H1 (cell line): ENCODE measurements around the gene BTN2A1. TPM values are rescaled to one million over a fixed set of nuclear protein-coding genes. Genes with fewer than 3 reads are reported as not detected.
A peak's percentile ranks its signal among the peaks of the same experiment; 100 is the strongest.

Source experiments
- CTCF ChIA-PET: fragments of 300-600 bp; sonication (Branson Sonifier 250); formaldehyde crosslinking; loops from one replicate; lab custom pipeline; 2021; ENCODE audit not compliant: partially characterized antibody; lab: Charles Lee
- POLR2A ChIA-PET: fragments of 300-600 bp; sonication (Branson Sonifier 250); formaldehyde crosslinking; loops from one replicate; lab custom pipeline; 2021; ENCODE audit warnings: inconsistent platforms; ENCODE audit not compliant: partially characterized antibody; lab: Charles Lee
- DNase-seq, 2 experiments: peaks; one replicate each; pipeline versions ENCODE4 v3.0.0 to v3.0.0-alpha.2; 2010 to 2022; ENCODE audit warnings: low spot score in 2 of 2, low read depth in 1 of 2, mixed read lengths in 1 of 2
- FAIRE-seq: peaks from 2 replicates; lab custom pipeline; 2011; peaks lifted over from hg19 to GRCh38; lab: Jason Lieb, UNC
- H2AFZ ChIP-seq: 2 replicates; pipeline ENCODE4 v1.8.1; 2012; ENCODE audit warnings: low read length, inconsistent platforms
- H2AK5ac ChIP-seq: 2 replicates; pipeline ENCODE4 v1.6.1; 2013; ENCODE audit warnings: low read depth, low read length
- H2BK120ac ChIP-seq: replicated peaks from 2 replicates; pipeline ENCODE3; 2013; ENCODE audit warnings: low read depth, low read length, inconsistent platforms
- H2BK12ac ChIP-seq: 2 replicates; pipeline ENCODE4 v1.6.1; 2013; ENCODE audit warnings: low read depth, low read length
- H2BK15ac ChIP-seq: 2 replicates; pipeline ENCODE4 v1.6.1; 2013; ENCODE audit warnings: low read length
- H2BK20ac ChIP-seq: 2 replicates; pipeline ENCODE4 v1.6.1; 2013; ENCODE audit warnings: low read length
- H2BK5ac ChIP-seq: 2 replicates; pipeline ENCODE4 v1.6.1; 2013; ENCODE audit warnings: low read depth, low read length
- H3K14ac ChIP-seq: 2 replicates; pipeline ENCODE4 v1.6.1; 2013; ENCODE audit warnings: inconsistent platforms; ENCODE audit not compliant: insufficient read length
- H3K18ac ChIP-seq: 2 replicates; pipeline ENCODE4 v1.6.1; 2013; ENCODE audit warnings: low read length; ENCODE audit errors: extremely low read depth
- H3K23ac ChIP-seq: 2 replicates; pipeline ENCODE4 v1.6.1; 2013; ENCODE audit warnings: inconsistent platforms; ENCODE audit not compliant: insufficient read length
- H3K23me2 ChIP-seq: 2 replicates; pipeline ENCODE4 v1.6.1; 2013; ENCODE audit warnings: low read depth, low read length
- H3K27ac ChIP-seq: 2 replicates; pipeline ENCODE4 v1.6.1; 2011; ENCODE audit warnings: low read depth, low read length, inconsistent platforms
- H3K27me3 ChIP-seq, 4 experiments: replicated peaks in 1 of 4; 1 replicate in 1 of 4; 2 replicates in 3 of 4; pipeline versions ENCODE4 v1.6.1 to v1.8.1; 2011 to 2013; ENCODE audit warnings: low read length in 3 of 4, mild to moderate bottlenecking in 3 of 4, inconsistent platforms in 2 of 4, mixed read lengths in 2 of 4, moderate library complexity in 1 of 4; ENCODE audit not compliant: control insufficient read depth in 3 of 4, insufficient read depth in 3 of 4; ENCODE audit errors: extremely low read depth in 1 of 4
- H3K36me3 ChIP-seq, 4 experiments: 2 replicates each; pipeline versions ENCODE4 v1.6.1 to v1.8.1; 2011 to 2013; ENCODE audit warnings: mild to moderate bottlenecking in 4 of 4, low read length in 3 of 4, moderate library complexity in 2 of 4, control low read depth in 1 of 4, inconsistent platforms in 1 of 4; ENCODE audit not compliant: insufficient read depth in 4 of 4, control insufficient read depth in 2 of 4
- H3K4ac ChIP-seq: replicated peaks from 2 replicates; pipeline ENCODE3; 2013; ENCODE audit warnings: low read length, low read depth, mixed read lengths, inconsistent platforms; ENCODE audit not compliant: insufficient read length
- H3K4me1 ChIP-seq, 4 experiments: replicated peaks in 1 of 4; 1 replicate in 1 of 4; 2 replicates in 3 of 4; pipeline versions ENCODE4 v1.6.1 to v1.8.1; 2011 to 2013; ENCODE audit warnings: low read length in 3 of 4, inconsistent platforms in 2 of 4, mixed read lengths in 1 of 4; ENCODE audit not compliant: insufficient read depth in 4 of 4, control insufficient read depth in 3 of 4
- H3K4me2 ChIP-seq, 2 experiments: 2 replicates each; pipeline versions ENCODE4 v1.6.1 to v1.8.1; 2011 to 2013; ENCODE audit warnings: low read depth in 2 of 2, low read length in 2 of 2, control low read depth in 1 of 2, inconsistent platforms in 1 of 2, mild to moderate bottlenecking in 1 of 2; ENCODE audit not compliant: insufficient read depth in 1 of 2
- H3K4me3 ChIP-seq, 4 experiments: fragments of 200-600, 300-600 bp in 1 of 4; sonication (generic), shearing (Covaris generic), sonication (Bioruptor Twin) in 1 of 4; 2 replicates each; pipeline versions ENCODE4 v1.5.1 to v1.8.1; 2011 to 2016; ENCODE audit warnings: low read length in 4 of 4, low read depth in 3 of 4, control low read depth in 2 of 4, inconsistent platforms in 2 of 4, mild to moderate bottlenecking in 2 of 4, mixed read lengths in 1 of 4, moderate library complexity in 1 of 4; ENCODE audit not compliant: insufficient read depth in 2 of 4; ENCODE audit errors: extremely low read depth in 1 of 4
- H3K56ac ChIP-seq: replicated peaks from 2 replicates; pipeline ENCODE3; 2013; ENCODE audit warnings: low read depth, mild to moderate bottlenecking, mixed read lengths, low read length, inconsistent platforms; ENCODE audit not compliant: insufficient read length
- H3K79me1 ChIP-seq: 2 replicates; pipeline ENCODE4 v1.6.1; 2013; ENCODE audit warnings: low read depth, low read length, control low read depth
- H3K79me2 ChIP-seq, 2 experiments: 2 replicates each; pipeline versions ENCODE4 v1.6.1 to v1.8.1; 2012 to 2013; ENCODE audit warnings: low read length in 2 of 2, mild to moderate bottlenecking in 2 of 2, inconsistent platforms in 1 of 2; ENCODE audit not compliant: insufficient read depth in 2 of 2, control insufficient read depth in 1 of 2
- H3K9ac ChIP-seq, 4 experiments: replicated peaks in 1 of 4; 1 replicate in 1 of 4; 2 replicates in 3 of 4; pipeline versions ENCODE4 v1.6.1 to v1.8.1; 2011 to 2013; ENCODE audit warnings: low read depth in 3 of 4, low read length in 3 of 4, control low read depth in 2 of 4, mild to moderate bottlenecking in 2 of 4, moderate library complexity in 2 of 4, inconsistent platforms in 1 of 4; ENCODE audit errors: extremely low read depth in 1 of 4
- H3K9me3 ChIP-seq, 2 experiments: 2 replicates each; pipeline versions ENCODE4 v1.6.1 to v1.8.1; 2012 to 2013; ENCODE audit warnings: mild to moderate bottlenecking in 2 of 2, moderate library complexity in 2 of 2, control low read depth in 1 of 2, inconsistent platforms in 1 of 2, low read depth in 1 of 2, low read length in 1 of 2, mixed read lengths in 1 of 2; ENCODE audit not compliant: insufficient read depth in 2 of 2
- H4K20me1 ChIP-seq, 2 experiments: replicated peaks in 1 of 2; 2 replicates each; pipeline versions ENCODE3 to v1.8.1; 2011 to 2013; ENCODE audit warnings: inconsistent platforms in 2 of 2, low read length in 2 of 2, mild to moderate bottlenecking in 1 of 2; ENCODE audit not compliant: insufficient read depth in 2 of 2, control insufficient read depth in 1 of 2
- H4K5ac ChIP-seq: 2 replicates; pipeline ENCODE4 v1.6.1; 2013; ENCODE audit warnings: low read length, low read depth, mixed read lengths, inconsistent platforms; ENCODE audit not compliant: insufficient read length
- H4K8ac ChIP-seq: 2 replicates; pipeline ENCODE4 v1.8.0; 2013; ENCODE audit warnings: mild to moderate bottlenecking, moderate library complexity, low read length, inconsistent platforms; ENCODE audit not compliant: insufficient read depth; ENCODE audit errors: extremely low read depth
- H4K91ac ChIP-seq: replicated peaks from 2 replicates; pipeline ENCODE3; 2013; ENCODE audit warnings: low read length, mixed read lengths, inconsistent platforms; ENCODE audit not compliant: insufficient read length
- JUN ChIP-seq: IDR thresholded peaks from 2 replicates; pipeline ENCODE4 v1.6.1; 2011; ENCODE audit warnings: low read depth, mild to moderate bottlenecking, improper control_type of control experiment, low read length
- RNF2 ChIP-seq: fragments of 200-900, 300-1000 bp; sonication (generic); IDR thresholded peaks from 2 replicates; pipeline ENCODE4 v1.7.1; 2016; ENCODE audit warnings: borderline replicate concordance, low read depth, mild to moderate bottlenecking, antibody characterized with exemption, low read length; ENCODE audit not compliant: poor library complexity, severe bottlenecking; ENCODE audit errors: missing control alignments
- SIN3A ChIP-seq, 2 experiments: IDR thresholded peaks in 1 of 2; conservative IDR thresholded peaks in 1 of 2; 2 replicates each; pipeline ENCODE4 v1.6.1; 2011 to 2012; ENCODE audit warnings: low read length in 2 of 2, improper control_type of control experiment in 1 of 2, low read depth in 1 of 2, mild to moderate bottlenecking in 1 of 2
- SP4 ChIP-seq: IDR thresholded peaks from 2 replicates; pipeline ENCODE4 v1.6.1; 2012; ENCODE audit warnings: low read length, inconsistent platforms
- TBP ChIP-seq: IDR thresholded peaks from 2 replicates; pipeline ENCODE4 v1.6.1; 2011; ENCODE audit warnings: low read depth, low read length, improper control_type of control experiment
- WGBS, 2 experiments: shearing (Covaris generic) in 1 of 2; methylation state at CpG; one replicate each; pipeline versions ENCODE4 v1.1.6 to v1.1.7; 2013 to 2015; ENCODE audit warnings: low lambda C conversion rate in 2 of 2, mixed read lengths in 2 of 2, inconsistent platforms in 1 of 2, low coverage in 1 of 2, missing lambda C conversion rate in 1 of 2; ENCODE audit not compliant: insufficient replicate concordance in 2 of 2, insufficient coverage in 1 of 2, insufficient read length in 1 of 2; ENCODE audit errors: extremely low coverage in 1 of 2, missing lambda C conversion rate in 1 of 2; 5-methylcytosine and 5-hydroxymethylcytosine counted together
- polyA plus RNA-seq, 7 experiments: library from polyadenylated mRNA; depleted of rRNA in 3 of 7; stranded (reverse) in 5 of 7; unstranded in 2 of 7; fragments of >200 nt in 5 of 7; fragments of 200-250 nt in 2 of 7; gene quantifications; 1 replicate in 5 of 7; 2 replicates in 1 of 7; 4 replicates in 1 of 7; pipeline versions ENCODE4 v1.2.1 to v1.2.3, GENCODE V29; 2011 to 2013; ENCODE audit warnings: missing spikeins in 2 of 7, mixed read lengths in 2 of 7
- total RNA-seq: library from RNA; stranded (reverse); fragmentation: NEBNext Ultra II Directional; extraction: Animal tissue kit (Norgen Biotek cat#: 25700); gene quantifications from 2 replicates; pipeline ENCODE4 v1.2.1, GENCODE V29; 2021

BTN2A1 gene
- total and polyA plus RNA-seq, 2 of the 8 experiments (the other 6 are each of a cell fraction or from before 2014, with no cell fraction given), result 8.7 to 11.0 TPM

GRCh38 chr6:26474439-26474881 lies 16.7 kb downstream of the BTN2A1 start:
- no peak overlapping the region for H2BK5ac ChIP-seq
- H3K56ac ChIP-seq, result no peak overlapping the region
- H2BK120ac ChIP-seq, result no peak overlapping the region
- peaks cover 6 to 14% (median 10%) of the 10 kb centered on the region in 4 experiments; a peak in 5 of 7 replicates for H3K4me1 ChIP-seq
- 89% methylated on average over 2 of the region's 2 CpGs; no CpG with 5 or more reads in 1 of the 2 experiments for WGBS, 2 experiments
- no peak overlapping the region for H2AK5ac ChIP-seq
- H3K4ac ChIP-seq, result no peak overlapping the region
- FAIRE-seq (no peak), DNase-seq (no peak)
- no peak overlapping the region; a peak in 1 of 7 replicates for H3K9ac ChIP-seq
- H3K36me3 ChIP-seq, result peaks cover 0 to 5% (median 0%) of the 10 kb centered on the region in 4 experiments; a peak in 1 of 8 replicates
- no peak overlapping the region for H3K14ac ChIP-seq
- peak overlapping the region in 3 of 4 experiments; percentile 27 to 62 (median 54); a peak in 2 of 8 replicates for H3K4me3 ChIP-seq
- CTCF ChIA-PET, result interaction anchor here (1.3 kb wide), 1 partner anchor 133 kb away, joined by 3 read pairs; no protein-coding TSS in a partner anchor
- no peaks in the 10 kb centered on the region for H3K23me2 ChIP-seq
- no peak for TF ChIP-seq SIN3A (conservative IDR thresholded peaks at IDR 0.05 in 1 of 2, IDR thresholded peaks at IDR 0.05 in 1 of 2; ENCODE audit: low read depth in 1 of 2, low read length in 2 of 2)
- no peak for TF ChIP-seq TBP
- TF ChIP-seq SP4, result no peak
- TF ChIP-seq JUN, result no peak
- no peak for TF ChIP-seq RNF2
- TF ChIP-seq, all 59 proteins: peak for 0
- Histone ChIP-seq H4K91ac (no peak overlapping the region), H3K79me2 (no peaks in the 10 kb centered on the region), H3K27me3 (no peaks in the 10 kb centered on the region), H3K4me2 (peak overlapping the region; percentile 53 to 63), H2BK20ac (no peak overlapping the region), H3K23ac (no peak overlapping the region), H2AFZ (no peak overlapping the region; the same call in 1 of the 2 replicates), H3K18ac (no peak overlapping the region), H4K5ac (no peak overlapping the region), H4K20me1 (no peaks in the 10 kb centered on the region), H4K8ac (no peak overlapping the region), H2BK12ac (no peak overlapping the region), H2BK15ac (no peak overlapping the region), H3K27ac (0 out of 2 replicates have a peak overlapping the region, but pooled peaks have one; percentile 30), H3K79me1 (no peaks in the 10 kb centered on the region), H3K9me3 (no peaks in the 10 kb centered on the region)
- POLR2A ChIA-PET, result interaction anchor here (0.6 to 1.7 kb wide), 7 partner anchors 10 to 120 kb away, joined by 3 to 10 read pairs (median 4); no protein-coding TSS in a partner anchor
